GM12878 (cell line): ENCODE measurements around the gene GALNT12.

Experiments used
- CTCF ChIP-seq, 3 experiments: IDR thresholded peaks in 2 of 3; conservative IDR thresholded peaks in 1 of 3; 2 replicates each; pipeline ENCODE4 v1.5.1; 2011; ENCODE audit warnings: low read depth in 3 of 3, low read length in 3 of 3, mild to moderate bottlenecking in 3 of 3, control low read depth in 2 of 3, moderate library complexity in 2 of 3, inconsistent platforms in 1 of 3, mixed read lengths in 1 of 3; ENCODE audit not compliant: control insufficient read depth in 2 of 3, insufficient read depth in 1 of 3; ENCODE audit errors: extremely low read depth in 1 of 3
- EGR1 ChIP-seq, 2 experiments: IDR thresholded peaks; 1 replicate in 1 of 2; 2 replicates in 1 of 2; pipeline ENCODE4 v1.6.1; 2011 to 2012; ENCODE audit warnings: low read depth in 2 of 2, low read length in 2 of 2, borderline replicate concordance in 1 of 2, mild to moderate bottlenecking in 1 of 2, moderate library complexity in 1 of 2
- MTA3 ChIP-seq: IDR thresholded peaks from 2 replicates; pipeline ENCODE4 v1.6.1; 2012; ENCODE audit warnings: low read length, inconsistent platforms, borderline replicate concordance
- NR2F1 ChIP-seq: fragments of 450-650 bp; conservative IDR thresholded peaks from 2 replicates; pipeline ENCODE4 v1.6.1; 2017; ENCODE audit warnings: mild to moderate bottlenecking
- POLR2A ChIP-seq: IDR thresholded peaks from 2 replicates; pipeline ENCODE4 v1.6.1; 2011; ENCODE audit warnings: low read depth, mild to moderate bottlenecking, low read length
- STAT3 ChIP-seq: IDR thresholded peaks from 2 replicates; pipeline ENCODE4 v1.6.1; 2011; ENCODE audit warnings: low read depth, low read length, improper control_type of control experiment
- ZBTB33 ChIP-seq: fragments of 450-650 bp; IDR thresholded peaks from 2 replicates; pipeline ENCODE4 v1.6.1; 2017; ENCODE audit warnings: mild to moderate bottlenecking

- TF ChIP-seq CTCF (IDR thresholded peaks at IDR 0.05 in 2 of 3, conservative IDR thresholded peaks at IDR 0.05 in 1 of 3; ENCODE audit: control insufficient read depth in 2 of 3, extremely low read depth in 1 of 3, insufficient read depth in 1 of 3, low read depth in 3 of 3, low read length in 3 of 3) (no peak), ZBTB33 (no peak), EGR1 (IDR thresholded peaks at IDR 0.05; ENCODE audit: borderline replicate concordance in 1 of 2, low read depth in 2 of 2, low read length in 2 of 2) (no peak), STAT3 (no peak), POLR2A (no peak), NR2F1 (no peak), MTA3 (no peak)
These were observed 12.7 kb upstream of the GALNT12 start for GRCh38 chr9:98794802-98795201.
